MM.1S (cell line): Measurements from ENCODE around the gene LRRC17.

Experiments
- DNase-seq: peaks from one replicate; pipeline ENCODE4 v3.0.0-alpha.2; 2015
- H2AFZ ChIP-seq: fragments of 300-600 bp; sonication (generic); 2 replicates; pipeline ENCODE4 v1.6.0; 2016; ENCODE audit warnings: antibody characterized with exemption, low read length
- H3F3A ChIP-seq: fragments of 300-600 bp; sonication (generic); 2 replicates; pipeline ENCODE4 v1.6.1; 2016; ENCODE audit warnings: mild to moderate bottlenecking, antibody characterized with exemption, low read length, moderate library complexity, mixed read lengths; ENCODE audit not compliant: insufficient read depth
- H3K27ac ChIP-seq: fragments of 300-600 bp; sonication (generic); 2 replicates; pipeline ENCODE4 v1.5.1; 2016; ENCODE audit warnings: mild to moderate bottlenecking, low read length
- H3K27me3 ChIP-seq: fragments of 300-600 bp; sonication (generic); replicated peaks from 2 replicates; pipeline ENCODE4 v1.6.0; 2016; ENCODE audit warnings: low read length; ENCODE audit not compliant: insufficient read depth
- H3K36me3 ChIP-seq: fragments of 300-600 bp; sonication (generic); replicated peaks from 2 replicates; pipeline ENCODE4 v1.6.1; 2016; ENCODE audit warnings: mild to moderate bottlenecking, low read length, mixed read lengths; ENCODE audit not compliant: insufficient read depth
- H3K4me1 ChIP-seq: fragments of 300-600 bp; sonication (generic); 2 replicates; pipeline ENCODE4 v1.6.1; 2016; ENCODE audit warnings: low read length, mixed read lengths
- H3K4me2 ChIP-seq: fragments of 300-600 bp; sonication (generic); 2 replicates; pipeline ENCODE4 v1.6.0; 2016; ENCODE audit warnings: low read depth, low read length
- H3K4me3 ChIP-seq: fragments of 300-600 bp; sonication (generic); 2 replicates; pipeline ENCODE4 v1.5.1; 2016; ENCODE audit warnings: low read length, mixed read lengths
- H3K79me2 ChIP-seq: fragments of 300-600 bp; sonication (generic); 2 replicates; pipeline ENCODE4 v1.6.1; 2016; ENCODE audit warnings: mixed run types, low read length, mixed read lengths
- H3K9ac ChIP-seq: fragments of 300-600 bp; sonication (generic); 2 replicates; pipeline ENCODE4 v1.6.1; 2016; ENCODE audit warnings: low read length, mixed read lengths
- H3K9me2 ChIP-seq: fragments of 300-600 bp; sonication (generic); replicated peaks from 2 replicates; pipeline ENCODE4 v1.6.1; 2016; ENCODE audit warnings: mild to moderate bottlenecking, low read length, mixed read lengths; ENCODE audit not compliant: insufficient read depth
- H3K9me3 ChIP-seq: fragments of 300-600 bp; sonication (generic); replicated peaks from 2 replicates; pipeline ENCODE4 v1.6.1; 2016; ENCODE audit warnings: mild to moderate bottlenecking, low read length, mixed read lengths; ENCODE audit not compliant: insufficient read depth
- H4K20me1 ChIP-seq: fragments of 300-600 bp; sonication (generic); 2 replicates; pipeline ENCODE4 v1.6.1; 2016; ENCODE audit warnings: mild to moderate bottlenecking, low read length, moderate library complexity, mixed read lengths; ENCODE audit not compliant: insufficient read depth
- CTCF ChIP-seq: fragments of 300-600 bp; sonication (generic); IDR thresholded peaks from 2 replicates; pipeline ENCODE4 v1.5.1; 2016; ENCODE audit warnings: antibody characterized with exemption, low read length, mixed read lengths
- EZH2 ChIP-seq: fragments of 300-600 bp; sonication (generic); optimal IDR thresholded peaks from 2 replicates; pipeline ENCODE3; 2017; ENCODE audit warnings: low read depth, mild to moderate bottlenecking, antibody characterized with exemption, low read length, mixed read lengths
- EZH2phosphoT487 ChIP-seq: fragments of 300-600 bp; sonication (generic); IDR thresholded peaks from 2 replicates; pipeline ENCODE4 v1.6.1; 2018; ENCODE audit warnings: antibody characterized with exemption, low read length

LRRC17 gene

GRCh38 chr7:102883098-102883860 is 29.5 kb upstream of the LRRC17 start:
- Histone ChIP-seq H3K27me3 (no peaks in the 10 kb centered on the region), H2AFZ (no peak overlapping the region), H3K36me3 (no peaks in the 10 kb centered on the region), H3K9me3 (no peaks in the 10 kb centered on the region), H3K4me3 (no peak overlapping the region), H3K27ac (no peak overlapping the region), H3K4me1 (no peaks in the 10 kb centered on the region), H3K4me2 (no peak overlapping the region), H3F3A (no peaks in the 10 kb centered on the region), H3K9ac (no peak overlapping the region), H4K20me1 (no peaks in the 10 kb centered on the region), H3K9me2 (no peaks in the 10 kb centered on the region), H3K79me2 (no peaks in the 10 kb centered on the region)
- no peak for DNase-seq
- TF ChIP-seq EZH2 (no peak), CTCF (no peak), EZH2phosphoT487 (no peak)

DNA sequence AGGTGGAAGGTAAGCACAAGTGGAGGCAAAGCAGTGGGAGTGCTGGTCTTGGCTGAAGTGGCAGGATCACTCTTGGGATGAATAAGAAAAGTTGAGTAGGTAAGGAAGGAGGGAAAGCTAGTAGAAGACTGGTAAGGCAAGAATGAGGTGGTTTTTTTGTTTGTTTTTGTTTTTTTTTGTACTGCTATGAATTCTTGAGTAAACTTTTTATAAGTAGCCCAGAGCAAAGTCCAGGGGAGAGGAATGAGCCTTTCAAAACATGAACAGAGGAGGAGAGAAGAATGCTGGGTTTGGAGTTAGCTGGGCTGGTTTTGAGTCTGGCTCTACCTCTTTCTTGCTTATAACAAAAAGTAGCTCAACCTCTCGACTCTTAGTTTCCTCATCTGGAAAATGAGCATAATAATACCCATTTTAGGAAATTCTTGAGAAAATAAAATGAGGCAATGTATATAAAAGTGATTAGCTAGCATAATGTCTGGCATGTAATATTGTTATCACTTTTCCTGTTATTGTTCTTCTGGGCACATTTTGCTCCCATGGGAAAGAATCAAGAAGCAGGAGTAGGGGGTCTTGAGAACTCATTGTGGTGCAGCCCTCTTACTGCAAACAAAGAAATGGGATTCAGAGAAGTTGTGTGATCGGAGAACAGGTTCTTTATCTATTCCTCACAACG is 24.1 kb upstream of the LRRC17 start:
- no peaks in the 10 kb centered on the region for H3K9me3 ChIP-seq
- H3K9ac ChIP-seq, result no peak overlapping the region
- H3K36me3 ChIP-seq, result no peaks in the 10 kb centered on the region
- H3K4me1 ChIP-seq, result no peaks in the 10 kb centered on the region
- H2AFZ ChIP-seq, result no peak overlapping the region
- no peaks in the 10 kb centered on the region for H3F3A ChIP-seq
- no peak for DNase-seq
- no peak overlapping the region for H3K27ac ChIP-seq
- H3K79me2 ChIP-seq, result no peaks in the 10 kb centered on the region
- H3K27me3 ChIP-seq, result no peaks in the 10 kb centered on the region
- no peaks in the 10 kb centered on the region for H3K9me2 ChIP-seq
- no peaks in the 10 kb centered on the region for H4K20me1 ChIP-seq
- no peak overlapping the region for H3K4me2 ChIP-seq
- TF ChIP-seq EZH2, result no peak
- no peak for TF ChIP-seq EZH2phosphoT487
- TF ChIP-seq CTCF, result no peak
- no peak overlapping the region for H3K4me3 ChIP-seq

DNA sequence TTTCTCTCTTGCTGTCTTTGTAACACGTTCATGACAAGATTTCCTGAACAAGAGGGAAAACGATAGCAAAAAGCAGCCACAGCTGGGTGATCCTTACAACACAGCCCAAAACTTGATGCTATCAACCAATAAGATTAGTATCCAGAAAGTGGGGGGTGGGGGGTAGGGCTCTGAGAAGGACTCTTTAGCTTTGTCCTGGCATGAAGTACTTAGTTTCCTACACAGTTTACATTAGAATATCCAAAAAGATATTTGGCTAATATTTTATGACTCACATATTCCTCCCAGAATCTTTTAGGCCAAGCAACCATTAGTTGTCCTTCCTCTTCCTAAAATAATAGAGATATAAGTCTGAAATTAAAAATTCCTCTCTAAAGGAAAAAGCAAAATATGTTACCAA is 22.9 kb upstream of the LRRC17 start:
- Histone ChIP-seq H3F3A (no peaks in the 10 kb centered on the region), H3K36me3 (no peaks in the 10 kb centered on the region), H3K4me2 (no peak overlapping the region), H3K4me1 (no peaks in the 10 kb centered on the region), H3K27ac (no peak overlapping the region), H2AFZ (no peak overlapping the region), H3K9me3 (no peaks in the 10 kb centered on the region), H4K20me1 (no peaks in the 10 kb centered on the region), H3K27me3 (no peaks in the 10 kb centered on the region), H3K79me2 (no peaks in the 10 kb centered on the region), H3K4me3 (no peak overlapping the region), H3K9me2 (no peaks in the 10 kb centered on the region), H3K9ac (no peak overlapping the region)
- no peak for DNase-seq
- TF ChIP-seq CTCF (no peak), EZH2phosphoT487 (no peak), EZH2 (no peak)
